ENCODE results near the gene CXorf65.

The CXorf65 gene

DNA sequence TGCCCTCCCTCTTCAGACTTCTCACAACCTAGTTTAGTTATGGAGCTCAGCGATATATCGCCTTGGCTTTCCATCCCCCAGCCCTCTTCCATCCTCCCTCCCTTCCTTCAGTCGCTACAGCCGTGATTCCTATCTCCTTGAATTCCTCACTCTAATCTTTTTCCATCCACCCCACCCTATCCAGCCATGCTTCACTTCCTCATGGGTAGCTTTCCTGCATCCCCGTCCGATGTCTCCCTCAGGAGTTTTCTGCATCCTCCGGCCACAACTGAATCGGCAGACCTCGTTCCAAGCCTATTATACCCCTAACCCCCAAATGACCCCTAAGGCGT is 38.9 kb downstream of the CXorf65 start:
- Histone ChIP-seq H3K27ac (ENCODE audit: low read length) (peak overlapping the region; percentile 85), H3K4me1 (ENCODE audit: insufficient read depth, low read length) (peaks cover 23% of the 10 kb centered on the region), H3K9ac (ENCODE audit: low read depth, low read length) (peak overlapping the region; percentile 70), H3K4me2 (ENCODE audit: insufficient read depth, low read length) (peak overlapping the region; percentile 77), H3K9me3 (ENCODE audit: insufficient read depth, low read length, severe bottlenecking) (no peaks in the 10 kb centered on the region), H3K4me3 (ENCODE audit: low read depth in 1 of 2, low read length in 2 of 2) (peak overlapping the region; percentile 65 to 90), H4K20me1 (ENCODE audit: insufficient read depth, low read length) (no peaks in the 10 kb centered on the region), H3K36me3 (ENCODE audit: insufficient read depth, low read length) (peaks cover 15% of the 10 kb centered on the region; the same call in 1 of the 2 replicates), H2AFZ (ENCODE audit: low read depth, low read length) (peak overlapping the region; percentile 83), H3K27me3 (ENCODE audit: insufficient read depth, low read length, poor library complexity) (no peaks in the 10 kb centered on the region), H3K79me2 (ENCODE audit: insufficient read depth, low read length) (peaks cover 38% of the 10 kb centered on the region)
- DNase-seq: no peak
- TF ChIP-seq, protein P1, sequence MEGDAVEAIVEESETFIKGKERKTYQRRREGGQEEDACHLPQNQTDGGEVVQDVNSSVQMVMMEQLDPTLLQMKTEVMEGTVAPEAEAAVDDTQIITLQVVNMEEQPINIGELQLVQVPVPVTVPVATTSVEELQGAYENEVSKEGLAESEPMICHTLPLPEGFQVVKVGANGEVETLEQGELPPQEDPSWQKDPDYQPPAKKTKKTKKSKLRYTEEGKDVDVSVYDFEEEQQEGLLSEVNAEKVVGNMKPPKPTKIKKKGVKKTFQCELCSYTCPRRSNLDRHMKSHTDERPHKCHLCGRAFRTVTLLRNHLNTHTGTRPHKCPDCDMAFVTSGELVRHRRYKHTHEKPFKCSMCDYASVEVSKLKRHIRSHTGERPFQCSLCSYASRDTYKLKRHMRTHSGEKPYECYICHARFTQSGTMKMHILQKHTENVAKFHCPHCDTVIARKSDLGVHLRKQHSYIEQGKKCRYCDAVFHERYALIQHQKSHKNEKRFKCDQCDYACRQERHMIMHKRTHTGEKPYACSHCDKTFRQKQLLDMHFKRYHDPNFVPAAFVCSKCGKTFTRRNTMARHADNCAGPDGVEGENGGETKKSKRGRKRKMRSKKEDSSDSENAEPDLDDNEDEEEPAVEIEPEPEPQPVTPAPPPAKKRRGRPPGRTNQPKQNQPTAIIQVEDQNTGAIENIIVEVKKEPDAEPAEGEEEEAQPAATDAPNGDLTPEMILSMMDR (IDR thresholded peaks at IDR 0.05; ENCODE audit: borderline replicate concordance, extremely low read depth, low read length, poor library complexity, severe bottlenecking): no peak
- no peak for TF ChIP-seq EZH2 (IDR thresholded peaks at IDR 0.05; ENCODE audit: borderline replicate concordance, low read depth, low read length, severe bottlenecking)
- peak; percentile 1; the same call in 1 of the 3 replicates for ATAC-seq (ENCODE audit: insufficient read depth, low read depth)

DNA sequence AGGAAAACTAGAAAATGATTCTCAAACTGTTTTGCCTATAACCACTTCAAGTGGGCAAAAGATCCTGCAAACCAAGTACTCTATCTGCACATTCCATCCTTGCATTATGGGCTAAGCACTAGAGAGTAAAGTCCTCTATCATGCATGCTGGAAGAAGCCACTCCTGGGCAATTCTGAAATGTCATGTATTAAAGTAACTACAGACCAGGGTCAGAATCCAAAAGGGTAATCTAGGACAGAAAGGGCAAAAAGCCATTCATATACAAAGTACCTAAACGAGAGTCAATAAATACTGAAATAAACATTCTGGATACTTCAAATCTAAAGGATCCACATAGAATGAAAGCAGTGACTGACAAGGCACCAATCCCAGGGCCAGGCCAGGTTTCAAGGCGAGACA is 39.5 kb downstream of the CXorf65 start:
- Histone ChIP-seq H3K4me1 (ENCODE audit: insufficient read depth, low read length) (peaks cover 23% of the 10 kb centered on the region), H3K79me2 (ENCODE audit: insufficient read depth, low read length) (peaks cover 38% of the 10 kb centered on the region), H3K4me2 (ENCODE audit: insufficient read depth, low read length) (peak overlapping the region; percentile 77), H2AFZ (ENCODE audit: low read depth, low read length) (no peak overlapping the region), H3K27me3 (ENCODE audit: insufficient read depth, low read length, poor library complexity) (no peaks in the 10 kb centered on the region), H3K36me3 (ENCODE audit: insufficient read depth, low read length) (peaks cover 18% of the 10 kb centered on the region; the same call in 1 of the 2 replicates), H4K20me1 (ENCODE audit: insufficient read depth, low read length) (no peaks in the 10 kb centered on the region), H3K9ac (ENCODE audit: low read depth, low read length) (peak overlapping the region; percentile 70), H3K9me3 (ENCODE audit: insufficient read depth, low read length, severe bottlenecking) (no peaks in the 10 kb centered on the region), H3K27ac (ENCODE audit: low read length) (peak overlapping the region; percentile 85), H3K4me3 (ENCODE audit: low read depth in 1 of 2, low read length in 2 of 2) (peak overlapping the region; percentile 65 to 90; a peak in 3 of 4 replicates)
- TF ChIP-seq EZH2 (IDR thresholded peaks at IDR 0.05; ENCODE audit: borderline replicate concordance, low read depth, low read length, severe bottlenecking): no peak
- TF ChIP-seq, protein P1 (IDR thresholded peaks at IDR 0.05; ENCODE audit: borderline replicate concordance, extremely low read depth, low read length, poor library complexity, severe bottlenecking): no peak
- ATAC-seq (ENCODE audit: insufficient read depth, low read depth) (no peak), DNase-seq (no peak)

DNA sequence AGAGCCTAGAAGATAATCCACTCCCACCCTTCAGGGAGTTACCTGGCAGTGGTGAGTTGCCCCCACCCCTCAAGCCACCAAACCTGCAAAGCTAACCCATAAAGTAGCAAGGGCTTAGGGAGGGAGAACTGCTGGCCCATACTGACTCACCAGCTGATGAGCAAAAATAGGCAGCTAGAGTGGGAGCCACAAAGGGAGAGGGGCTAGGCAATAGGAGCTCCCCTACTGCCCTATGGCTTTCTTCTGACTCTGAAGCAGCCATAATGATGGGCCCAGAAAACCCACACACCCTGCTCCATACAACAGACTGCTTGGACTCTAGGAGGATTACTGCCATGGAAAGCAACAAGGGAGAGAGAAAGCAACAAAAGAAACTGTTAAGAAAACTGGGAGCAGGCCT is 46.4 kb downstream of the CXorf65 start:
- no peaks in the 10 kb centered on the region for H3K4me1 ChIP-seq (ENCODE audit: insufficient read depth, low read length)

More for the DNA sequence above, 46.4 kb downstream of the CXorf65 start:
- Histone ChIP-seq H3K36me3 (ENCODE audit: insufficient read depth, low read length) (peaks cover 52% of the 10 kb centered on the region), H3K27me3 (ENCODE audit: insufficient read depth, low read length, poor library complexity) (no peaks in the 10 kb centered on the region), H3K4me3 (ENCODE audit: low read depth in 1 of 2, low read length in 2 of 2) (no peak overlapping the region), H3K4me2 (ENCODE audit: insufficient read depth, low read length) (no peak overlapping the region), H2AFZ (ENCODE audit: low read depth, low read length) (no peak overlapping the region), H4K20me1 (ENCODE audit: insufficient read depth, low read length) (no peaks in the 10 kb centered on the region), H3K9me3 (ENCODE audit: insufficient read depth, low read length, severe bottlenecking) (no peaks in the 10 kb centered on the region), H3K79me2 (ENCODE audit: insufficient read depth, low read length) (peaks cover 13% of the 10 kb centered on the region; the same call in 1 of the 2 replicates), H3K27ac (ENCODE audit: low read length) (no peak overlapping the region), H3K9ac (ENCODE audit: low read depth, low read length) (no peak overlapping the region)
- DNase-seq (no peak), ATAC-seq (ENCODE audit: insufficient read depth, low read depth) (no peak)
- no peak for TF ChIP-seq EZH2 (IDR thresholded peaks at IDR 0.05; ENCODE audit: borderline replicate concordance, low read depth, low read length, severe bottlenecking)
- TF ChIP-seq, protein P1 (IDR thresholded peaks at IDR 0.05; ENCODE audit: borderline replicate concordance, extremely low read depth, low read length, poor library complexity, severe bottlenecking): no peak

All from DND-41 (cell line).